NCI-H526 treated with DMSO at 0.1 percent for 48 hours (cell line): Measurements from ENCODE around the gene EFCAB8.
A peak's percentile ranks its signal among the peaks of the same experiment; 100 is the strongest.

ENCODE experiments used
- DNase-seq: peaks from one replicate; lab custom pipeline; 2025; lab: John Stamatoyannopoulos, UW

The EFCAB8 gene

GRCh38 chr20:32858701-32859372, at the start of gene EFCAB8:
Gene EFCAB8 (plus strand): TSS chr20:32858923. CDS start chr20:32863793, 4,870 bp downstream.
- DNase-seq, result no peak

DNA sequence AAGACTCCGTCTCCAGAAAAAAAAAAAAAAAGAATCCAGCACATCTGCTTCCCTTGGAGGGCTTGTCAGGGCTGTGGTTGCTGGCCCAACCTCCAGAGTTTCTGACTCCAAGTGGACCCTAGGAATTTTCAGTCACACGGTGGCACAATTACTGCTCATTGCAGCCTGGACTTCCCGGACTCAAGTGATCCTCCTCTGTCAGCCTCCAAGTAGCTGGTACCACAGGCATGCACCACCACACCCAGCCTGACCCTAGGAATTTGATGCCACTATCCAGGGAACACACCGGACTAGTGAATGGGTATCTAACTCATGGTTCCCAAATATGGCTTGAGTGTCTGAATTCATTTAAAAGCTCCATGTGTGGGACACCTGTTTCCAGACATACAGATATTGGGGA, 48.8 kb upstream of the EFCAB8 start:
- DNase-seq, result no peak

DNA sequence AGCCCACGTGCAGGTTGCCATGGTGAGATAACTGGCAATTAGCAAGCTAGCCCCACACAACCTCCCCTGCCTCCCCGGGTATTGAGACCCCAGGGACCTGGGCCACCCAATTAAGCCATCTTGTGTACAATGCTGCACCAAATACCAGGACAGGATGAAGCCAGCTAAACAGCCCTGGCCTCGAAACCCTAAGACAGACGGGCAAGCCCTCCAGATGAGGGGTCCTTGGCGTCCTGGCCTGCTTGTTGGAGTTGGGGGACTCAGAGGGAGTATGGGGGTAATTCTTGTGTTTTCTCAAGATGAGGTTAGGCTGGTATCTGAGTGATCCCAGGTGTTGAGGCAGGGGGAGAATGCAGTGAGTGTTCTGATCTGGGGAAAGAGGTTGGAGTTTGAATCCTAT, 47.8 kb upstream of the EFCAB8 start:
- DNase-seq, result no peak

DNA sequence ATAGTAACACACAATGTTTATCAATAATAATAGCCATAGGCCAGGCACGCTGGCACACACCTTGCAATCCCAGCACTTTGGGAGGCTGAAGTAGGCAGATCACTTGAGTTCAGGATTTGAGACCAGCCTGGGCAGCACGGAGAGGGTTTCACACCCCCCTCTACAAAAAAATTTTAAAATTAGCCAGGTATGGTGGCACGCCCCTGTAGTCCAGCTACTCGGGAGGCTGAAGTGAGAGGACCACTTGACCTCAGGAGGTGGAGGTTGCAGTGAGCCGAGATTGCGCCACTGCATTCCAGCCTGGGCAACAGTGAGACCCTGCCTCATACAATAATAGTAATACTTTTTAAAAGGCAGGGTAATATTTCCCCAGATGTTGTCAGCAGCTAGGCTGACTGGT, 46.8 kb upstream of the EFCAB8 start:
- DNase-seq, result no peak

- DNase-seq, result peak; percentile 70
Observed at GRCh38 chr20:32819992-32820697, 38.6 kb upstream of the EFCAB8 start.

DNA sequence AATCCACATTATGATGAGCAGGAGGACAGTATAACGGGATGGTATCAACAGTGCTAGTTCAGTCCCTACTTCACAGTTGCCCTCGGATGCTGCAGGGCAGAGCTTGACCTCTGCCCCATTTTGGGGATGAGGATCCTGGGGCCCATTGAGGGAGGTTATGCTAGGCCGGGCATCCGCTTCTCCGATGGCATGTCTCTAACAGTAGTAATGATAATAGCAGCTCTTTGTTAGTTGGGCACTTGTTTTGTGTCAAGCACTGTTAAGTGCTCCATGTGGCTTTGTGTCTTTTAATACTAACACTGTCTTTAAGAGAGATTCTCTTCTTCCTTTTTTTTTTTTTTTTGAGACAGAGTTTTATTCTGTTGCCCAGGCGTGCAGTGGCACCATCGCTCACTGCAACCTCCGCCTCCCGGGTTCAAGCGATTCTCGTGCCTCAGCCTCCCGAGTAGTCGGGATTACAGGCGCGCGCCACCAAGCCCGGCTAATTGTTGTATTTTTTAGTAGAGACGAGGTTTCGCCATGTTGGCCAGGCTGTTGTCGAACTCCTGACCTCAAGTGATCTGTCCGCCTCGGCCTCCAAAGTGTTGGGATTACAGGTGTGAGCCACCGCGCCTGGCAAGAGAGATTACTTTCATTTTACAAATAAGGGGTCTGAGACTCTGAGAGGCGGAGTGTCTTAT, 37.9 kb upstream of the EFCAB8 start:
- DNase-seq, result no peak

- DNase-seq, result no peak
Observed at GRCh38 chr20:32822225-32822624, 36.5 kb upstream of the EFCAB8 start.

- DNase-seq, result no peak
Observed at GRCh38 chr20:32823078-32823477, 35.6 kb upstream of the EFCAB8 start.

GRCh38 chr20:32823737-32824588, 34.8 kb upstream of the EFCAB8 start:
- DNase-seq, result no peak

- DNase-seq, result no peak
Observed at GRCh38 chr20:32828029-32828680, 30.6 kb upstream of the EFCAB8 start.

- DNase-seq, result no peak
Observed at GRCh38 chr20:32829311-32830005, 29.3 kb upstream of the EFCAB8 start.

DNA sequence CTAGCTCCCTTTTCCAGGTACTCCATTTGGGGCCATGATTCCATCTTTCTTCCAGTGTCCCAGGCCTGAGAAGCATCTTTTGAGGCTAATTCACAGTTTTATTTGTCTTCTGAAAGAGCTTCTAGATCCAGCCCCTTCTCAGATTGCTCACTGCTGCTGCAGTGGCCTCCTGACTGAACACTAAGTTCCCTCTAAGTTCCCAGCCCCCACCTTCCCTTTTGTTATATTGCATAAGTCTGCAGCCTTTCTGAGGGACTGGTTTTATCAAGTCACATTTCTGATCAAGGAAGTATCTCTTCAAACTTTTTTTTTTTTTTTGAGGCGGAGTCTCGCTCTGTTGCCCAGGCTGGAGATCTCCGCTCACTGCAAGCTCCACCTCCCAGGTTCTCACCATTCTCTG, 28.3 kb upstream of the EFCAB8 start:
- DNase-seq, result no peak

DNA sequence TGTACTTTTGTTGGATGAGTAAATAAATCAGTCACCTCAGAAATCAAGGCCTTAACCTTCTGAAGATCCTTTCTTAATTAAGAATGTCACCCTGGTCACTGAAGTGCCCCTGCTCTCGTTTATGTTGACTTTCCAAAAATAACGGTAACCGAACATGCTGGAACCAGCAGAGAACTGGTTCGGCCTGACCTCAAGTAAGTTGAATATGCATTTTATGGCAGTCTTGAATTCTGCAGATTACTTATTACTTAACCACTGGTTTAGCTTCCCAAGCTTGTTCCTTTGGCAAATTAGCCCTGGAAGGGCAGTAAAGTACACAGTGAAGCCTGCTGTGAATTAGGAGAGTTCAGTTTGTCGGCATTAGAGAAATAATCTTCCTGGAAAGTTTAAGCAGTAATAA, 26.7 kb upstream of the EFCAB8 start:
- DNase-seq, result no peak

- DNase-seq, result no peak
Observed at GRCh38 chr20:32832664-32833063, 26.1 kb upstream of the EFCAB8 start.

- DNase-seq, result no peak
Observed at GRCh38 chr20:32834972-32835371, 23.8 kb upstream of the EFCAB8 start.

DNA sequence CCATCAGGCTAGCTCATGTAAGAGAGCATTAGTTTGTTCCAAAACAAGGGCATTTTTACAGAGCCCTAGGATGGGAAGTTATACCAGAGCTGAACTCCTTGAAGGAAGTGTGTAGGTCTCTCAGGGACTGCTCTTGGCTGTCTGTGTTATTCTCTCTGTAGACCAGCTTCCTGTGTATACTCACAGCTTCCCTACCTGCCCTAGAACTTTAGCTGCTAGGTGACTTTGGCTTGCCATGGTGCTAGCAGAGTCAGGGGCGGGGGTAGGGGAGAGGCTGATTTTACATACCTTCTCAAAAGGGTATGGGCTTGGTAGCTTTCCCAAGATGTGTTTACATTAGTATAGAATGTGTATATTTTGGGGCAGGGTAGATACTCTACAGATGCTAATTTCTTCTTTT, 21.6 kb upstream of the EFCAB8 start:
- DNase-seq, result no peak

- DNase-seq, result no peak
Observed at GRCh38 chr20:32839227-32839981, 19.3 kb upstream of the EFCAB8 start.

GRCh38 chr20:32839982-32840285, 18.8 kb upstream of the EFCAB8 start:
- no peak for DNase-seq

DNA sequence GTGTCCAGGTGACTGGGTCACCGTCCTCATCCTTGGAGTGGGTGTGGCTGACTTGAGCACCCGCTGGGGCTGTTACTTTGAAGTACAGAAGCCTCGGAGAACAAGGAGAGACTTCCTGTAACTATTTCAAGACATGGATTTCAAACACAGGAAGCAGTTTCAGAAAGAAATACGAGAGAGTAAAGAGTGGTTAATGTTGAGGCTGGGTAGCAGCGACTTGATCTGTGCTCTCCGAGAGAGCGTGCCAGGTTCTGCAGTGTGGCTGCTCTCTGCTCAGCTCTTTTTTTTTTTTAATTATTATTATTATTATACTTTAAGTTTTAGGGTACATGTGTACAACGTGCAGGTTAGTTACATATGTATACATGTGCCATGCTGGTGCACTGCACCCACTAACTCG, 17.5 kb upstream of the EFCAB8 start:
- no peak for DNase-seq

- DNase-seq, result no peak
Observed at GRCh38 chr20:32841632-32842031, 17.1 kb upstream of the EFCAB8 start.
